Stimulated activated CD8-positive, alpha-beta memory T cell treated with anti-CD3 and anti-CD28 coated beads, Interleukin-15, amount 100 ng/mL, for 24 hours (primary cell): ENCODE data around the gene ABCG8.
A peak's percentile ranks its signal among the peaks of the same experiment; 100 is the strongest.
"Not testable (repeated sequence)": the region's sequence is repeated elsewhere in the genome, so short reads cannot be mapped to it uniquely, and the experiment has no call there.

Experiments used
- DNase-seq: peaks from one replicate; pipeline ENCODE4 v3.0.0-alpha.2; 2020; ENCODE audit warnings: low read depth

ABCG8 gene

GRCh38 chr2:43872151-43872550 is 33.4 kb downstream of the ABCG8 start:
- DNase-seq: no peak

GRCh38 chr2:43874776-43875451 is 36.1 kb downstream of the ABCG8 start:
- DNase-seq: no peak

GRCh38 chr2:43877782-43878464 is 39.2 kb downstream of the ABCG8 start:
- DNase-seq: peak; percentile 35

GRCh38 chr2:43879261-43879660 is 40.5 kb downstream of the ABCG8 start:
- no peak for DNase-seq

GRCh38 chr2:43880471-43880870 is 41.7 kb downstream of the ABCG8 start:
- DNase-seq: no peak

GRCh38 chr2:43880952-43881351 is 42.2 kb downstream of the ABCG8 start:
- DNase-seq: no peak

GRCh38 chr2:43882312-43882711 is 43.5 kb downstream of the ABCG8 start:
- no peak for DNase-seq

- DNase-seq: no peak
These were observed 45.9 kb downstream of the ABCG8 start for GRCh38 chr2:43884689-43885088.

GRCh38 chr2:43885132-43885632 is 46.4 kb downstream of the ABCG8 start:
- no peak for DNase-seq

- DNase-seq: no peak
These were observed 48.4 kb downstream of the ABCG8 start for GRCh38 chr2:43887176-43887575.

- DNase-seq: no peak
These were observed 50.6 kb downstream of the ABCG8 start for GRCh38 chr2:43889416-43889815.

- DNase-seq: no peak
These were observed 52.1 kb downstream of the ABCG8 start for GRCh38 chr2:43890855-43891254.

- DNase-seq: no peak
These were observed 56.0 kb downstream of the ABCG8 start for GRCh38 chr2:43894743-43895142.

GRCh38 chr2:43896906-43897305 is 58.1 kb downstream of the ABCG8 start:
- no peak for DNase-seq

- DNase-seq: no peak
These were observed 58.7 kb downstream of the ABCG8 start for GRCh38 chr2:43897492-43897891.

GRCh38 chr2:43898134-43898837 is 59.5 kb downstream of the ABCG8 start:
- DNase-seq: no peak

- no peak for DNase-seq
These were observed 60.1 kb downstream of the ABCG8 start for GRCh38 chr2:43898838-43899346.

- DNase-seq: no peak
These were observed 60.8 kb downstream of the ABCG8 start for GRCh38 chr2:43899589-43899988.

- no peak for DNase-seq
These were observed 66.6 kb downstream of the ABCG8 start for GRCh38 chr2:43905371-43905803.

- no peak for DNase-seq
These were observed 67.1 kb downstream of the ABCG8 start for GRCh38 chr2:43905871-43906270.

- DNase-seq: no peak
These were observed 67.8 kb downstream of the ABCG8 start for GRCh38 chr2:43906448-43907109.

GRCh38 chr2:43911136-43911790 is 72.5 kb downstream of the ABCG8 start:
- DNase-seq: not testable (repeated sequence)
